ENCODE measurements around the gene UNC5C. TPM values are rescaled to one million over a fixed set of nuclear protein-coding genes. Genes with fewer than 3 reads are reported as not detected.

The UNC5C gene
- total RNA-seq, 1 donor from 2014 or later = not detected

GRCh38 chr4:95462921-95463320 lies 85.9 kb downstream of the UNC5C start:
- DNase-seq (no peak), ATAC-seq (ENCODE audit: low read depth) (no peak)
- Mint-ChIP-seq H3K9me3 (peaks cover 8% of the 10 kb centered on the region), H3K27me3 (no peaks in the 10 kb centered on the region), H3K27ac (no peak overlapping the region), H3K36me3 (ENCODE audit: low read depth) (no peaks in the 10 kb centered on the region), H3K4me1 (no peaks in the 10 kb centered on the region), H3K4me3 (no peak overlapping the region)
- intact Hi-C loops (cut with micrococcal nuclease) = no loop called here
- TF ChIP-seq CTCF (IDR thresholded peaks at IDR 0.05) = no peak
- CTCF ChIA-PET = no interaction called here
- POLR2A ChIA-PET = no interaction called here

GRCh38 chr4:95457353-95457752 lies 91.4 kb downstream of the UNC5C start:
- CTCF ChIA-PET = no interaction called here

GRCh38 chr4:95450294-95450693 lies 98.5 kb downstream of the UNC5C start:
- no peak for TF ChIP-seq CTCF (IDR thresholded peaks at IDR 0.05)
- no peaks in the 10 kb centered on the region for H3K4me1 Mint-ChIP-seq
- CTCF ChIA-PET = no interaction called here
- H3K36me3 Mint-ChIP-seq (ENCODE audit: low read depth) = no peaks in the 10 kb centered on the region
- POLR2A ChIA-PET = no interaction called here
- DNase-seq (no peak), ATAC-seq (ENCODE audit: low read depth) (no peak)
- peaks cover 3% of the 10 kb centered on the region for H3K9me3 Mint-ChIP-seq
- intact Hi-C loops (cut with micrococcal nuclease) = no loop called here
- no peak overlapping the region for H3K4me3 Mint-ChIP-seq
- no peak overlapping the region for H3K27ac Mint-ChIP-seq
- no peaks in the 10 kb centered on the region for H3K27me3 Mint-ChIP-seq

More at GRCh38 chr4:95457353-95457752, 91.4 kb downstream of the UNC5C start:
- no peaks in the 10 kb centered on the region for H3K36me3 Mint-ChIP-seq (ENCODE audit: low read depth)
- POLR2A ChIA-PET = no interaction called here
- no peaks in the 10 kb centered on the region for H3K27me3 Mint-ChIP-seq
- peaks cover 3% of the 10 kb centered on the region for H3K9me3 Mint-ChIP-seq
- DNase-seq (no peak), ATAC-seq (ENCODE audit: low read depth) (no peak)
- no peak for TF ChIP-seq CTCF (IDR thresholded peaks at IDR 0.05)
- H3K4me1 Mint-ChIP-seq = no peaks in the 10 kb centered on the region
- H3K27ac Mint-ChIP-seq = no peak overlapping the region
- intact Hi-C loops (cut with micrococcal nuclease) = no loop called here
- H3K4me3 Mint-ChIP-seq = no peak overlapping the region

- no peaks in the 10 kb centered on the region for H3K27me3 Mint-ChIP-seq
- no peak overlapping the region for H3K27ac Mint-ChIP-seq
- no peak overlapping the region for H3K4me3 Mint-ChIP-seq
- DNase-seq (no peak), ATAC-seq (ENCODE audit: low read depth) (no peak)
- intact Hi-C loops (cut with micrococcal nuclease) = no loop called here
- ChIA-PET CTCF (no interaction called here), POLR2A (no interaction called here)
- H3K4me1 Mint-ChIP-seq = no peaks in the 10 kb centered on the region
- peaks cover 2% of the 10 kb centered on the region for H3K9me3 Mint-ChIP-seq
- no peak for TF ChIP-seq CTCF (IDR thresholded peaks at IDR 0.05)
- H3K36me3 Mint-ChIP-seq (ENCODE audit: low read depth) = no peaks in the 10 kb centered on the region
Measured at GRCh38 chr4:95446173-95446572, 102.6 kb downstream of the UNC5C start.

GRCh38 chr4:95445251-95445650 lies 103.5 kb downstream of the UNC5C start:
- peaks cover 2% of the 10 kb centered on the region for H3K9me3 Mint-ChIP-seq
- no peak for ATAC-seq (ENCODE audit: low read depth)
- intact Hi-C loops (cut with micrococcal nuclease) = no loop called here
- no peak overlapping the region for H3K4me3 Mint-ChIP-seq
- no peaks in the 10 kb centered on the region for H3K27me3 Mint-ChIP-seq
- H3K4me1 Mint-ChIP-seq = no peaks in the 10 kb centered on the region
- CTCF ChIA-PET = no interaction called here
- H3K36me3 Mint-ChIP-seq (ENCODE audit: low read depth) = no peaks in the 10 kb centered on the region
- no peak for DNase-seq
- POLR2A ChIA-PET = no interaction called here
- no peak overlapping the region for H3K27ac Mint-ChIP-seq
- no peak for TF ChIP-seq CTCF (IDR thresholded peaks at IDR 0.05)

All from activated B cell treated with CpG ODN at 0.5 μM for 24 hours (primary cell).